ENCODE results near the gene CORO6.

The CORO6 gene

DNA sequence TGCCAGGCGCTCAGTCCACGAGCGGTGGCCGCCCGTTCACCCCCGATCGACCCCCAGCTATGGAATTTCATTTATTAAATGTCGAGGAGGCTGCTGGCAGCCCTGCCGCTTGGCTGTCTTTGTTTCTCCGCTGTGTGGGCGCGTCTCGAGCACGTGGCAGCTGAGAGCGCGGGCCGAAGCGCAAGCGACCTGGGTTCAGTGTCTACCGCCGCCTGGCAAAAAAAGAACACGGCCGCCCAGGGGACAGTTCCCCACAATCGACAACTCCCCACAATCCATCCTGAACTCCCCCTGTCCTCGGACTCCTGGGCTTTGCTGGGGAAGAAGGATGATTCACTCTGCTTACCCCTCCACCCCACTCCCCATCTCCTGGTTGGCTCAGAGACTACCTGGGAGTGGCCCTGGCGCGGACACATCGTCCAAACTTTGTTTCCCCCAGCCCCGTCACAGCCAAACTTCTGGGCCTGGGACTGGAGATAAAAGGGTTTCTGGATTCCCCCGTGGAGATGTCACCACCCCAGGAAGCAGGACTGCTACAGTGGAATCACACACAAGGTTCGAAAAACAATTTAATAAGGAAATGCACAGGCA, 31.5 kb downstream of the CORO6 start:
- no peak for DNase-seq (ENCODE audit: low read depth, low spot score)

DNA sequence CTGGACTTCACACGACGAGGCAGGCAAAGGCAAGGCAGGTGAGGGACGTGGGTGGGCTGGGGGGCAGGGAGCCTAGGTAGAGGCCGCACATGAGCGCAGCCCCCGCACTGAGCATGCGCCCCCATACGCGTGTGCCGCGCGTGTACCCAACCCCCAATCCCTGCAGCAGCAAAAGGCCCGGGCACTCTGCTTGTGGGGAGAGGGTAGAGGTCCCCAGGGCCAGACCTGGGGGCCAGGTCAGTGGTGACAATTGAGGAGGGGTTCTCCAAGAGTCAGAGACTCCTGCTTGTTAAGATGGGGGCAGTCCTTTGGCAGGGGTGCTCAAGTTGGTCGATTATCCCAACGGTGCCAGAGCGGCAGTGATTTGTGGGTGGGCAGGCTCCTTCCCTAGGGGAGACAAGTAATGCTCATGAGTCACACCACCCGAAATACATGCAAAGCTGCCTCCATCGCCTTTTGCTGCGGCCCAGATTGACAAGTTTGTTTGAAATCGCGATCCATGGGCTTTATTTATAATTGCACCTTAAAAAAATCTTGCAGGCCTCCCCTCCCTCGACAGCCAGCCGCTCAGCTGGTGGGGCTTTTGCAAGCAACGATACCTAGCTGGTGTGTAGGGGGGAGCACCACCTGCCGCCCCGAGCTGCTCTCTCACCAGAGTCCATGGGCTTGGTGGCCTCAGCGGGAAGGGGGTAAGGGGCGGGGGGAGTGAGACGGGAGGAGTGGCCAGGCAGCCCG, 32.1 kb downstream of the CORO6 start:
- no peak for DNase-seq (ENCODE audit: low read depth, low spot score)

DNA sequence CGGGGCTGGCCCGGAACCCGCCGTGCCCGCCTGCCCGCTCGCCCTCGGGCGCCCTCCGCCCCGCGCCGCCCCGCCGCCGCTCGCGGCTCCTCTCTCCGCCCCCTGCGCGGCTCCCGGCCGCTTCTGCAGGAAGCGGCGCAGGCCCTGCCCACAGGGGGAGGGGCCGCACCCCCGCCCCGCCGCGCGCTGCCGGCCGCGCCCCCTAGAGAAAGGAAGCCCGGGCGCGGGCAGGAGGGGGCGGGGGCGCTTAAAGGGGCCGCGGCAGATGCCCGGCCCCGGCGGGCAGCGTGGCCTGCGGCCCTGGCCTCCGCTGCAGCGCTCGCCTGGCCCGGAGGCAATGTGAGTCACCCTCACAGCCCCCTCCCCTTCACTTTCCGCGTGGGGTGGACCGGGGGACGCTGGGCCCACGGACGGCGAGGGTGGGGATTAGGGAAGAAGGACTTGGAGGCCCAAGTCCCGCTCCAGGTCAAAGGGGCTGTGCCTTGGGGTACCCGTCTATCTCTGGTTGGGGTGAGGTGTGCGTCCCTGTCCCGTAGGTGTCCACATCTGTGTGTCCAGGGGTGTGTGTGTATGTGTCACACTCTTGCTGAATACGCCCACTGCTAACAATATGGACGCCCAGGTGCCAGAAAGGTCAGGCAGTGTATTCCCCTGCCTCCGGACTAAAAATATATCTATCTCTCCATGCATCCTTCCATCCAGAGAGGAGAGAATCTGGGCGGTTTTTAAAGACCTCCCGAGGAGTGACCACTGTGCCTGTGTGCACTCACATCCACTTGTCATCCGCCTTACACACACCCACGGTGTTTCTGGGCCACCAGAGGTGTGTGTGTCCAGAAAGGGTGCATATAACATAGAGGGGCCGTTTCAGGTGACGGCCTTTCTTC, 32.9 kb downstream of the CORO6 start, which contains the start of gene GIT1:
Gene GIT1, minus strand, starts transcription at position 125 of the 887 bp plus-strand sequence. CDS start 270 bp downstream, outside the sequence.
- DNase-seq (ENCODE audit: low read depth, low spot score): no peak

DNA sequence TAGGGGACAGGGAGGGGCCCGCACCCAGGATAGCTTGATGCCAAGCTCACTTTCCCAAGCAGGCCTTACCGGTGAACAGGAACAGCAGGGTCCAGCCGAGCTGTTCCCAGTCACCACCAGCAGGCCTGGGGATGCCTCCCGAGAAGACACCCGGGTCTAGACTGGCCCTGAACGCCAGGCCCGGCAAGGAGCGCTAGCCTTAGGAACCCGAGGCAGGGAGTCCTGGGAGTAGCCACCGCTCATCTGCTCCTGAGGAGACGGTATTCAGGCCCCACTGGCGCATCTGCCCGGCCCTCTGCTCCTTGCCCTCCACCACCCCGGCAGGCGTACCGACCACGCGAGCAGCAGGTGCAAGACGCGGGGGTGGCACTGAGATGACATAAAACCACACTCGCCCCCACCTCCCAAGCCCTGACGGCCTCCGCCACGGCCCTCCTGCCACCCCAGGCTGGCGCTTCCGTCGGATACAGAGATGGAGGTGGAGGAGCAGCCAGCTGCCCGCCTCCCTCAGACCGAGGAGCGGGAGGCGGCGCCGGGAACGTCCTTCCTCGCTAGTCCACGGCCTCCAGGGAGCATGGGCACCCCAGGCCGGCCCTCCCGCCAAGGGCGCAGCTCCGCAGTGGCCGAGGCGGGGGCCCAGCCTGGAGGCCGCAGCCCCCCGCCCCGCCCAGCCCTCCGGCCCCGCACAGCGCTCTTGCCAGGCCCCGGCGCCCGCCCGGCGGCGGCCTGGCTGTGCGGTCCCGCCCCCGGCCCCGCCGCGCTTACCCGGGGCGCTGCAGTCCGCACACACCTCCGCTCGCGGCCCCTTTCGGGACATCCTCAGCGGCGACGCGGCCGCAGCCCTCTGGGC, 33.9 kb downstream of the CORO6 start:
- no peak for DNase-seq (ENCODE audit: low read depth, low spot score)

DNA sequence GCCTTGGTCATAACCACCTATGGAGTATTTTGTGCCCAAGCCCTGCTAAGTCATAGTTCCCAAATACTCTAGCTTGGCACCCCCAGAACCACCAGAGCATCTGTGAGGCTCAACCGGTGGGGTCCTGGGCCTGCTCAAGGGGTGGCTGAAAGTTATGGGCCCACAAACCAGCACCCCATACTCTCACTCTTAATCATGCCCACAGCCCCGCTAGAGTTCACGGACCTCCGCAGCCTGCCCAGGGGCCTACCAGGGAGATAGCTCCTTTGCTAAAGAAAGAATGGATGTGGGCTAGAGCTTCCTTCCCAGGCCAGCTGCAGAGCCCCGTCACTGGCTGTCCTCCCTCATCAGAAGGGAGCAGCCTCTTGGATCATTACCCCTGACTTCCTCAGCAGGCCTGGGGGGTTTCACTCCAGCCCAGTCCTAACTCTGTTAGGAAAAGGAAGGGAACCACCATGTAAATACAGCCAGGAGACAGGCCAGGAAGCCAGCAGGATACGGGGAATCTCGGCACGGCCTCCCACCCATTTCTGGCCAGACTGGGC, 34.6 kb downstream of the CORO6 start:
- no peak for DNase-seq (ENCODE audit: low read depth, low spot score)

DNA sequence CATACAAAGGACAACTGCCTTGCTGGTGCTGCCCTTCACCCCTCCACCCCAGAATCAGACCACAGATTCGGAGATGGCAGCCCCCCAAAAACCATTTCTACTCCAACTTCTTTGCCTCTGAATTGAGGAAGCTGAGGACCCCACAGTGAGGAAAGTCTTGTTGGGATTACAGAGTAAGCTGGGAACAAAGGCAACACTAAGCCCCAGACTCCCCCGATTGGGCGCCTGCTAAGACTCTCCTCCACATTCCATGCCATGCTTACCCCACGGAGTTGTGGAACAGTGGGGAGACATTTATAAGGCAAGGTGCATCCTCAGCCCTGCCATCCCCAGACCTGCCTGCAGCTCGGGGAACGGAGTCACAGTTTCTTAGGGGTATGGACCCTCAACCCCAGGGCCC, 35.1 kb downstream of the CORO6 start:
- DNase-seq (ENCODE audit: low read depth, low spot score): no peak

DNA sequence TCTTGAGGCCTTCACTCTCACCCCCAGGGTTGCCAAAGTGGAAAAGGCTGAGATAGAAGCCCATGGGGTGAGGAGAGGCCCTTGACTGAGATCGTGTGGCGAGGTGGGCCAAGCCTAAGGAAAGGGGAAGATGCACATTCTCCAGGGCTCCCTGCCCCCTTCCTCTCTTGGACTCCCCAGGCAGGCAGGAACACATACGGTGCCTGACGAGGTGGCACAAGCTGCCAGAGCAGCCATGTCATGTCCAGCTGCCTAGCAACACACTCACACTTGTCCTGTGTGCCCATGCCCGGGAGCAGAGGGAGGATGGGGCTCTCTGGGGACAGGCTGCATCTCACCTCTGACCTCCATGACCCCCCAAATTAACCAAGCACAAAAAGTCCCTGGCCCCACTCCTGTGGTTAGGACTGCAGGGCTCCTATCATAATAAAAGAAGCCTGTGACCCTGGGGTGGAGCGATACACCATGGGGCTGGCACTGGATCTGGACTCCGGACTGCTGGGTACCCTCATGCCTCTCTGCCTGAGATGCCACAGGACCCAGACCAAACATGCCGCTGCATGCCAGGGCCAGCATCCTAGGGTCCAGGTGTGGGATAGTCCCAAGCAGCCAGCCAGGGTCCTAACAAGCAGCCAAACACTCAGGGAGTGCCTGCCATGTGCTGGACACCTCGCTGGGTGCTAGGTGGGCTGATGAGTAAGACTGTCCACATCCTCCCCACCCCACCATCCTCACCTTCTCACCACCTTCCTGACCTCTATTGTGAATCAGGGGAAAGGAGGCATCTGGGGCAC, 35.8 kb downstream of the CORO6 start:
- no peak for DNase-seq (ENCODE audit: low read depth, low spot score)

DNA sequence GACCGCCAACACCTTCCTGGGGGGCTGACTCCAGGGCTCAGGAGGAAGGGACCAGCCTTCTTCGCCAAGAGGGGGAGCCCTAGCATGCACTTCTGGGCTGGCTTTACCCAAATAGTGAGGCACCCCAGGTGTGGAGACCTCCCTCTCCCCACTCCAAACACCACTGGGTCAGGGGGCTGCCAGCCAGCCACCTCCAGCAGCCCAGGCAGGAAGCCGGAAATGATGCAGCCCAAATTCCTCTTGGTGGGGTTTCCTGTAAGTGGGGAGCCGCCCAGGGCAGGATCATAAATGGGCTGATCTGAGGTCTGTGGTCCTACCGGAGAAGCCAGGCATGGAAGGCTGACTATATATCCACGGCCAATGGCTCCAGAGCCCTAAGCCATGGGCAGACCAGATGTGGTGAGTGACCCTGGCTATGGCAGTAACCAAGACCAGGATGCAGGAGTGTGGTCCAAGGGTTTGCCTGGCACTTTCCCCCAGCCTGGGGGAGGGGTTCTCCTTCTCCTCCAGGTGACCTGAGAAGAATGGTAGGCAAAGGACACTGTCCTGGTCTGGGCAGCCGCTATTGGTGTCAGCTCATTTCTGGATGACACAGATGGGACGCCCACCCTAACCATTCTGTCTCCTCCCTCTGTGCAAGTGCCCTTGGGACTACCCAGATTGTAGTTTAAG, 37.5 kb downstream of the CORO6 start:
- DNase-seq (ENCODE audit: low read depth, low spot score): no peak

DNA sequence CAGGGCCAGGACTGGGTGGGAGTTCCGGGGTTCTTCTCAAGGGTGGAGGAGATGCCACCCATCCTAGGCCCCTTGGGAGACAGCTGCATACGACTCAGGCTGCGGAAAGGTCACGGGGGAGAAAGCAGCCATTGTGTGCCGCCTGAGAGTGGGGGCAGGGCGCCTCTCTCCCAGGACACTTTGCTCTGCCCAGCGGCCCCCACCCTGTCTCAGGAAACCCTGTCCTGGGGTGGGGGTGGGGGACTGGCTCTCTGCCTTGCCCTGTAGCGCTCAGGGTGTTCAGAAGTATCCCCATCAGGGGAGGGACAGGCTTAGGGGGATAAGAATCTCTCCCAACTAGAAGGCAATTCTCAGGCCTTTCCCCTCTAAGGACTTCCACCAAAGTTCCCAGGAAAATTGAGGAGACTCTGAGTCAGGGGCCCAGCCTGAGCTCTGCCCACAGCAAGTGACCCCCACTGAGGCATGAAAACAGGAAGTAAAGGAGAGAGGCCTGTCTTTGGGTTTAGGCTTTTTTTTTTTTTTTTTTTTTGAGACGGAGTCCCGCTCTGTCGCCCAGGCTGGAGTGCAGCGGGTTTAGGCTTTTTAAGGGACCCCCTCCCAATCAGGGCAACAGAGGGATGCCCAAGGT, 38.1 kb downstream of the CORO6 start:
- no peak for DNase-seq (ENCODE audit: low read depth, low spot score)

DNA sequence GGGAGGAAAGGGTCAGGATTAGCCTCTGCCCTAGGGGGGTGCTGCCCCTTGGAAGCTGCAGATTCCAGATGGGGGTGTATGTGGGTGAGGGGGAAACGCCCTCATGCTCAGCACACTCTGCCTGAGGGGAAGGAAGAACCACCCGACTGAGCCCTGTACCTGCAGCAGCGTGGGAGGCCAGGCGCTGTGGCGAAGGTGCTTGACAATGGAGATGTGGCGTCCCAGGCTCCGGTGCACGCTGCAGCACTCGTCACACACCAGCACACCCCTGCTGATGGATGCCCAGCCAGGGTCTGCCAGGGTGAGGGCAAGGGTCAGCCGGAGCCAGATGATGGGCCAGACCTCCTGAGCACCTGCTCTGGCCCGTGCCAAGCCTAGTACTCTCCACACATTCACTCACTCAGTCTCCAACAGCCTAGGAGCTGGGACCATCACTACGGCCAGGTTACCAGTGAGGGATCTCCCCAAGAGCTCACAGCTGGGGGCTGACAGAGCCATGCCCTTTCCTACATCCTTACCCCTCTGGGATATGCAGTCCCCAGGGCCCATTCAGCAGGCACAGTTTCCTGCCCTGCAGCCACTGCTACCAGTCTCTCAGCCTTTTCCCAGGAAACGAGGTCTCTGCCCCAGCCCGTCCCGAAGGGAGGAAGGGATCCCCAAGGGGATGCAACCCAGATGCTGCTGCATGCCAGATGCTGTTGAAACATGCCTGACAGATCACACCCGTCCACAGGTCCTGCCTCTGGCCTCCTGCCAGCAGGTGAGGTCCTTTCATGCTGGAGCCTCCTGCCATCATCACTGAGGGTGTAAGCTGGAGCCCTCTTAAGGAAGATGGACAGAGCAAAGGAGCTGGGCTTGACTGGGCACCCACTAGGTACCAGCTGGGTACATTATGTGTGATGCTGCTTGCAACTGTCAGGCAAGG, 39.1 kb downstream of the CORO6 start:
- no peak for DNase-seq (ENCODE audit: low read depth, low spot score)

DNA sequence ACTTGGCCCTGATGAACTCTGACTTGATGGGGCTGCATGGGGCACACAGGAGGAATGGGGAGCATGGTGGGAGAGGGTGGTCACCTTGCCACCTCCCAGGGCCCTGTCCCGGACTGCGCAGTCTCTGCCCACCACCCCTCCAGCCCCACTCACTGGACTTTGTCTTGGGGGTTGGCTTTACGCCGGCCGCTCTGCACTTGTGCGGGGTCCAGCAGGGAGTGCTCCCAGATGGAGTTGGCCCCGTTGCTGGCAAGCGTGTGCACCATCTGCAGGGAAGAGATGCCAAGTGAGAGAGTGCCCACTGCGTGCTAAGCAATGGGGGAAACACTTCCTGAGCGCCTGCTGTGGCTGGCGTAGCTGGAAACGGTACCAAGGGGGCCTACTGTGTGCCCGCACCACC, 39.9 kb downstream of the CORO6 start:
- DNase-seq (ENCODE audit: low read depth, low spot score): no peak

DNA sequence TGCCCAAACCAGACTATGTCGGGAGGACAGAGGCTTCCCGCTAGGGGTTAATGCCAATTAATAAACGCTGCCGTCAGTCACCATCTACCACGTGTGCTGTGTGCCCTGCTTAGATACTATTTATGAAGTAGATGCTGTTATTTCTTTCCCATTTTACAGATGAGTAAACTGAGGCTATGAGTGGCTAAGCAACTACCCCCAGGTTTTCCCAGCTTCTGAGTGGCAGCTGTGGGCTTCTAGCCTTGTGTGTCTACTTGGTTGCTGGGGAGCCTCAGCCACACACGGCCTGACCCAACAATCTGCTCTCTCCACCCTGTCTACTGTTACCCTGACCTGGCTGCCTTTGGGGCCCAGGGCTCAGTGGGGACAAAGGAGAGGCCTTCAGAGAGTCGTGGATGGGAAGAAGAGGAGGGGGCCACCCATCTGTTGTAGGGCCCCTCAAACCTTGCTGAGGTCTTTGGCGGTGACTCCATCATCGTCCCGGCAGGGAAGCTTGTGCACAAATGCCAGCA, 40.4 kb downstream of the CORO6 start:
- DNase-seq (ENCODE audit: low read depth, low spot score): no peak

DNA sequence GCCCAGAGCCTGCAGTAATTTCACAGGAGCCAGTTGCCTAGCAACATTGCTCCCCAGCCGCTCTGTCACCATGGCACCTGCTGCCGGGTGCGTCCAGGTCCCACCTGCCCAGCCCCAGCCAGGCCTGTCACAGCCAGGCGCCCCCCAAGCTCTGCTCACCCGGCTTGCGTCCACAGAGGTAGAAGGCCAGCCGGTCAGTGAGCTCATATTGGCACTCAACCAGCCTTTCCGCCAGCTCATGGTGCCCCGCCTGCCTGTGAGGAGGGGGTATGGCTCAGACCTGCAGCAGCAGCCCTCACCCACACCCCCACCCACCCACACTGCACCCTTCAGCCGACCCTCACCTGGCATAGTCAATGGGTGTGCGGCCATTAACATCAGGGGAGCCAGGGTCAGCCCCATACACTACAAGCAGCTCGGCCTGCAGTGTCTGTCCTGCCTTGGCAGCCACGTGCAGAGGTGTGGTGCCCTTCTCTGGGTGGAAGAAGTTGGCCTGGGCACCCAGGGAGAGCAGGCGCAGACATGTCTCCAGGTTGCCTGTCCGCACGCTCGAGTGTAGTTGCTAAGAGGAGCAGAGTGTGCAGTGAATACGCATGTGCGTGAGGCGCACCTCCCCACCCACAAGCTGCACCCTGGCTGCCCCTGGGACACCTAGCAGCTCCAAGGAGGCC, 41.0 kb downstream of the CORO6 start:
- DNase-seq (ENCODE audit: low read depth, low spot score): no peak

DNA sequence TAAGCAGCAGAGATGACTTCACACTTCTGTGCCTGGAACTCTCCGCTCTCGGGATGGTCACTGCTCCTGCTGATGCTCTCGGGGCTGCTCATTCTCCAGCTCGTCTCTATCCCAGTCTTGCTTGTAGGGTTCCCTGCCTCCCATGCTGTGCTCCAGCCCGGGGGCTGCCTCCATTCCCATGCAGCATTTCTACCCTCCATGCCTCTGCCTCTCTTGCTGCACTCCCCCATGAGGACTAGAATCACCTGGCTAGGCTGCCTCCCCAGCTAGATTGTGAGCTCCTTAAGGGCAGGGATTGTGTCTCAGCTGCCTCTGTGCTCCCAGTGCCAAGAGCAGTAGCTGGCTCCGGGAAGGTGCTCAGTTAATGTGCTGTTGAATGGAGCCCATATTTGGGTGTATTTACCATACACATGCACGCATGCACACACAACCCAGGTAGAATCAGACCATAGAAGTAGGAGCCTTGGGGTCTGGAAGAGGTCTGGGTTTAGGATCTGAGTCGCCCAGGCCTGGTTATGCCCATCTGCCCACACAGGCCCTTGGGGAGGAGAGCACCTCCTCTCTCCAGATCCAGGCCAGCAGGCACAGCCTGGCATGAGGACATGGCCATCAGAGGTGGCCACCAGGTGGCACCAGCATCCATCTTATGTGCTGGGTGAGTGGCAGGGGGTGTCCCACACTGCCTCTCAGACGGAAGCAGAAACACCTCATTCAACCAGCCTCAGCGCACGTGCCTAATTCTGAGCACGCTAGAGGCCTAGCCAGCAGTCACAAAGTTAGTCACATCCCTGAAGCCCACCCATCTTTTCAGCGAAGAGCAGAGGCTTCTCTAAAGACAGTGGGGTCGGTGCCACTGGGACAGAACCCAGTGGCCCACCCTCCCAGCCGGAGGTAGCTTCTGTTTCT, 42.6 kb downstream of the CORO6 start:
- DNase-seq (ENCODE audit: low read depth, low spot score): peak; percentile 55

DNA sequence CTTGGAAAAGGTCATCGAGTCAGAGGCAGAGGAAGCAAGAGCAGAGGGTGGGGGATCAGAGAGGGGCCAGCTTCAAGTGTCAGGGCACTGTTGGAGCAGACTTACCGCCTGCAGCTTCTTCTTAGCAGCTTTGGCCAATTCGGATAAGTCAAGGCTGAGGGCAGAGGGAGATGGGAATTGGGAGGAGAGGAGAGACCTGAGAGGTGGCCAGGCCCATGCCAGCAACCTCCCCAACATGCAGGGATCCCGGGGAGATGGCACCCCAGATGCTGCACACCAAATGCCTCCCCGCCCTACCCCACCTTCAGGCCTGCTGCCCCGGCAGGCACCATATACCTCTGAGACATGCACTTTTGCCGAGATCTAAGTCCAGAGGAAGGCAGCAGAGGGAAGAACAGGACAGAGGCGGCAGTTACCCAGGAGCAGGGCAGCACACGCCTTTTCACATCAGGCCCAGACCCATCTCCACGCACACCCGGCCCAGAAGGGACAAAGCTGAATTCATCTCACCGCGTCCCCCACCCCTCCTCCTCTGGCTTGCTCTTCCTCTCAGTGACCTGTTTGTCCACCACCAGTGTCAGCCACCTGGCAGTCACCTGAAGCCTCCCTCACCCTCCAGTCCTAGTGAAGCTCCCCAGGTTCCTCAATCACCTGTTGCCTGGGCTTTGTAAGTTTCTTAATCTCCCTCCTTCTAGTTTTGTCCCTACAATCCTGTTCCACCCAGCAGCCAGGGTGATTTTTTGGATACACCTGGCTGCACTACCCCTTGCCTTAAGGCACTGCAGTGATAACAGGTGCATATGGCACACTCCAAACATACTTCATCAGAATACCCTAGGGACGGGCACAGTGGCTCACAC, 43.9 kb downstream of the CORO6 start:
- no peak for DNase-seq (ENCODE audit: low read depth, low spot score)
